ENCODE measurements around the gene C10orf62. TPM values are rescaled to one million over a fixed set of nuclear protein-coding genes. Genes with fewer than 3 reads are reported as not detected.
A peak's percentile ranks its signal among the peaks of the same experiment; 100 is the strongest.

C10orf62 gene
- total RNA-seq, 1 experiment from 2014 or later: not detected

GRCh38 chr10:97607095-97607636, 17.6 kb downstream of the C10orf62 start:
- BruUV-seq (replicated peaks): no TSS peak
- in situ Hi-C loops (cut with HindIII; ENCODE audit: low pct_unique_long_range_greater_than_20kb, low sequenced_read_pairs): no loop called here
- Histone ChIP-seq H3K4me1 (ENCODE audit: control insufficient read depth, insufficient read depth, low read length) (peaks cover 6% of the 10 kb centered on the region; the same call in 1 of the 2 replicates), H3K36me3 (ENCODE audit: control insufficient read depth, insufficient read depth, low read length) (no peaks in the 10 kb centered on the region), H3K4me3 (ENCODE audit: low read depth in 2 of 2, low read length in 2 of 2) (no peak overlapping the region), H3K27me3 (ENCODE audit: control insufficient read depth, insufficient read depth, low read length) (no peaks in the 10 kb centered on the region), H3K9me3 (ENCODE audit: control insufficient read depth, insufficient read depth, low read depth, low read length) (no peaks in the 10 kb centered on the region), H3K27ac (ENCODE audit: low read length) (no peak overlapping the region)
- ChIA-PET CTCF (no interaction called here), POLR2A (no interaction called here)
- intact Hi-C loops (cut with micrococcal nuclease; ENCODE audit: unreplicated experiment): no loop called here
- ATAC-seq (no peak; the same call in 1 of the 2 replicates), DNase-seq (ENCODE audit: low read depth, low spot score) (no peak)
- TF ChIP-seq REST (IDR thresholded peaks at IDR 0.05; ENCODE audit: insufficient read depth in 1 of 2, low read depth in 2 of 2, low read length in 1 of 2): no peak

- no peak overlapping the region for H3K4me3 ChIP-seq (ENCODE audit: low read depth in 2 of 2, low read length in 2 of 2)
- no TSS peak for BruUV-seq (replicated peaks)
- no peak for TF ChIP-seq TCF7L2 (IDR thresholded peaks at IDR 0.05; ENCODE audit: low read depth, low read length)
- TF ChIP-seq REST (IDR thresholded peaks at IDR 0.05; ENCODE audit: insufficient read depth in 1 of 2, low read depth in 2 of 2, low read length in 1 of 2): no peak
- no peak for TF ChIP-seq POLR2AphosphoS5 (IDR thresholded peaks at IDR 0.05; ENCODE audit: low read depth, low read length)
- TF ChIP-seq SIN3A (IDR thresholded peaks at IDR 0.05; ENCODE audit: borderline replicate concordance, insufficient read depth, low read depth, low read length): no peak
- TF ChIP-seq CTCF (IDR thresholded peaks at IDR 0.05): no peak
- ATAC-seq (no peak), DNase-seq (ENCODE audit: low read depth, low spot score) (no peak)
- intact Hi-C loops (cut with micrococcal nuclease; ENCODE audit: unreplicated experiment): no loop called here
- ChIA-PET CTCF (interaction anchor here (0.5 to 0.7 kb wide), 2 partner anchors 57 to 142 kb away, joined by 4 to 5 read pairs; no protein-coding TSS in a partner anchor), POLR2A (no interaction called here)
- H3K36me3 ChIP-seq (ENCODE audit: control insufficient read depth, insufficient read depth, low read length): no peaks in the 10 kb centered on the region
- H3K27ac ChIP-seq (ENCODE audit: low read length): peak overlapping the region; percentile 19; the same call in 1 of the 2 replicates
- in situ Hi-C loops (cut with HindIII; ENCODE audit: low pct_unique_long_range_greater_than_20kb, low sequenced_read_pairs): no loop called here
- peaks cover 10% of the 10 kb centered on the region; the same call in 1 of the 2 replicates for H3K4me1 ChIP-seq (ENCODE audit: control insufficient read depth, insufficient read depth, low read length)
- no peaks in the 10 kb centered on the region for H3K27me3 ChIP-seq (ENCODE audit: control insufficient read depth, insufficient read depth, low read length)
- no peaks in the 10 kb centered on the region for H3K9me3 ChIP-seq (ENCODE audit: control insufficient read depth, insufficient read depth, low read depth, low read length)
Measured at GRCh38 chr10:97608991-97609561, 19.6 kb downstream of the C10orf62 start.
